ENCODE data around the gene RSF1.

DNA sequence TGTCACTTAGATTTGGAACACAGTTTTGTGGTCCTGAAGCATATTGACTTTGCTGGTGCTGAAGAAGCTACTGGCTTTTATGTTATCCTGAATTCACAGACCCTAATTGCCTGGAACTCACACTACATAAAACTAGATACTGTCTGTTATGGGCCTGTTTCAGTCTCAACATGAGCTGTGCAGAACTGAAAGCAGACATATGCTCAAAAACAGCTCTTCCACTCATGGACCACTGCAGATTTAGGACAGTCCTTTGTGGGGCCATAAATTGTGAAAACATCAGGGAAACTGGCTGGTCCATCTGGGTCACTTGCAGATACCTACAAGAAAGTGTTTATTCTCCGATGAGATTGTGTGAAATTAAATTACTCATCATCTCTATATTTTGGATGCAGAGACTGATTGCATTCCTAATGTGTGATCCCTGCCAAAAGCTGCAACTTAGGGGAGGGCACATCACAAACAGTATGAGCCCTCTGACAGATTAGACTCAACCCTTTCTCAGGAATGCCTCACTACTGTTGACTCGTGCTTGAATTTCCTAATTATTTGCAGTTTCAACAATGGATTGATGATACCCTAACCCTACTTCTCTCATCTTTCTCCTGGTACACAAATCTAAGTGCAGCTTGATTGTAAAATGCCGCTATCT, 172.7 kb downstream of the RSF1 start:
- TF ChIP-seq, protein P1, sequence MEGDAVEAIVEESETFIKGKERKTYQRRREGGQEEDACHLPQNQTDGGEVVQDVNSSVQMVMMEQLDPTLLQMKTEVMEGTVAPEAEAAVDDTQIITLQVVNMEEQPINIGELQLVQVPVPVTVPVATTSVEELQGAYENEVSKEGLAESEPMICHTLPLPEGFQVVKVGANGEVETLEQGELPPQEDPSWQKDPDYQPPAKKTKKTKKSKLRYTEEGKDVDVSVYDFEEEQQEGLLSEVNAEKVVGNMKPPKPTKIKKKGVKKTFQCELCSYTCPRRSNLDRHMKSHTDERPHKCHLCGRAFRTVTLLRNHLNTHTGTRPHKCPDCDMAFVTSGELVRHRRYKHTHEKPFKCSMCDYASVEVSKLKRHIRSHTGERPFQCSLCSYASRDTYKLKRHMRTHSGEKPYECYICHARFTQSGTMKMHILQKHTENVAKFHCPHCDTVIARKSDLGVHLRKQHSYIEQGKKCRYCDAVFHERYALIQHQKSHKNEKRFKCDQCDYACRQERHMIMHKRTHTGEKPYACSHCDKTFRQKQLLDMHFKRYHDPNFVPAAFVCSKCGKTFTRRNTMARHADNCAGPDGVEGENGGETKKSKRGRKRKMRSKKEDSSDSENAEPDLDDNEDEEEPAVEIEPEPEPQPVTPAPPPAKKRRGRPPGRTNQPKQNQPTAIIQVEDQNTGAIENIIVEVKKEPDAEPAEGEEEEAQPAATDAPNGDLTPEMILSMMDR (IDR thresholded peaks at IDR 0.05), result no peak
- TF ChIP-seq EP300 (IDR thresholded peaks at IDR 0.05) (no peak), POLR2AphosphoS5 (IDR thresholded peaks at IDR 0.05) (no peak)

Measured in stomach (tissue), 4 donors.